ENCODE results near the gene TMEM120A. TPM values are rescaled to one million over a fixed set of nuclear protein-coding genes. Genes with fewer than 3 reads are reported as not detected.

The TMEM120A gene
- total RNA-seq, 1 donor from 2014 or later = 44.0 TPM

GRCh38 chr7:75960372-75960771 is 34.0 kb downstream of the TMEM120A start:
- intact Hi-C loops (cut with micrococcal nuclease) = no loop called here

DNA sequence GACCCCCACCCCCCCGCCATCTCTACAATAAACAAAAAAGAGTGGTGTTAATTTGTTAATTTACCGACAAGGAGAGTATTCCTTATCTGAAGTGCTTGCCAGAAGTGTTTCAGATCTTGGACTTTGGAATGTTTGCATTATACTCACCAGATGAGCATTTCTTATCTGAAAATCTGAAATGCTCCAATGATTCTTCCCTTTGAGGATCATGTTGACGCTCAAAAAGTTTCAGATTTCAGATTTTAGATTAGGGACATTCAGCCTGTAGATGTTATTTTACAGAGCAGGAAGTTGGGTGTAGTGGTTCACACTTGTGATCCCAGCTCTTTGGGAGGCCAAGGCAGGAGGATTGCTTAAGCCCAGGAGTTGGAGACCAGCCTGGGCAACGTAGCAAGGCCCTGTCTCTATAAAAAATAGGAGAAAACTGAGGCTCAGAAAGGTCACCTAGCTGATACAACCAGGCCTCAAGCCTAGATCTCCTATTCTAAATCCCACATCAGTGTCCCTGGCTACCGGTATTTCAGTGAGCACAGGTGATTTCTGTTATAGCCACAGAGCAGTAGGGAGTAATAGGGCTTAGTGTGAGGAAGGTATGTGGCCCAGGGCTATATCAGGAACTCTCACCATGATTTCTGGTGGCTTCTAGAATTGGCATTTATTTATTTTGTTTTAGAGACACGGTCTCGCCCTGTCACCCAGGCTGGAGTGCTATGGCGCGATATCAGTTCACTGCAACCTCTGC is 35.4 kb downstream of the TMEM120A start:
- intact Hi-C loops (cut with micrococcal nuclease) = no loop called here

GRCh38 chr7:75957021-75957736 is 37.2 kb downstream of the TMEM120A start:
- intact Hi-C loops (cut with micrococcal nuclease) = no loop called here

DNA sequence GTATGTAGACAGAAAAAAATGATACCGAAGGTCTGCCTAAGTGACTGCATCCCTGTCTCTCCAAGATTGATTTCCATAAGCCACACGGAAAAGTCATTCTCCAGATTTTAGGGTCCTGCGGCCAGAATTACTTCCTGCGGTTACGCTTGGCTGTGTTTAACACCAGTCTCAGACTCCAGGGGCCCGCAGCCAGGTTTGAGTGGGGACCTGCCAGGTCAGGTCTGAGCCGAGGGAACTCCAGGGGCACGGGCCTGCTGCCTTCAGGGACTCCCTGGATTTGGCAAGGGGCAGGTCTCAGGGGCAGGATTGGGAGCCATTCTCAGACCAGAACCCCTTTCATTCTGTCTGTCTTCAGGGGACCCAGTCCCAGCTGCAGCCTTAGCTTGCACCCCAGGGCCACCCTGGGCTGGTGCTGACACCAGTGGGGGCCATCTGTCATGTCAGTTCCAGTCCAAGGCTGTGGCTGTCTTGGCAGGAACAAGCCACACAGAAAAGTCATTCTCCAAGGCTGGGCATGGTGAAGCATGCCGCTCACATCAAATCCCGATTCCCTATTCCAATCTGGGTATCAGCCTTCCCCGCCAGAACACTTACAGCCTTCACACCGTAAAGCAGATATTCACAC is 39.0 kb downstream of the TMEM120A start:
- intact Hi-C loops (cut with micrococcal nuclease) = no loop called here

- intact Hi-C loops (cut with micrococcal nuclease) = no loop called here
Measured at GRCh38 chr7:75953931-75954330, 40.5 kb downstream of the TMEM120A start.

- intact Hi-C loops (cut with micrococcal nuclease) = no loop called here
Measured at GRCh38 chr7:75953431-75953830, 41.0 kb downstream of the TMEM120A start.

GRCh38 chr7:75951506-75951905 is 42.9 kb downstream of the TMEM120A start:
- intact Hi-C loops (cut with micrococcal nuclease) = no loop called here

- intact Hi-C loops (cut with micrococcal nuclease) = no loop called here
Measured at GRCh38 chr7:75950111-75950681, 44.2 kb downstream of the TMEM120A start.

DNA sequence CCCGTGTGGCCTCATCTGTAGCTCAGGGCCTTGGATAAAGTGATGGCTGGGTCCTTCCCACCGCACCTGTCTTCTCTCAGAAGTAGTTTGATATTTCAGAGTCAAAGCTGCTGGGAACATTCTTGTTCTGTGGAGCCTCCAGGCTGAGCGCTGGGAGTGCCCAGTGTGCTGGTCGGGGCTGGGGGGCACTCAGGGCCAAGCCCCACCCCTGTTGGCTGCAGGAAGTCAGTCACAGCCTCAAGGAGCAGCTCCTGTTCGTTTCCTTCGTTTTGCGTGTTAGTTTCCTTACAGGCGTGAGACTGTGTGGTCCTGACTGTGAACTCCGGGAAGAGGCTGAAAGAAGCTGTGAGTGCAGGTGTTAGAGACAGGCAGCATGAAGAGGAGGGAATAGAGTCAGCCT is 46.2 kb downstream of the TMEM120A start:
- intact Hi-C loops (cut with micrococcal nuclease) = no loop called here

GRCh38 chr7:75946207-75946855 is 48.1 kb downstream of the TMEM120A start:
- intact Hi-C loops (cut with micrococcal nuclease) = no loop called here

DNA sequence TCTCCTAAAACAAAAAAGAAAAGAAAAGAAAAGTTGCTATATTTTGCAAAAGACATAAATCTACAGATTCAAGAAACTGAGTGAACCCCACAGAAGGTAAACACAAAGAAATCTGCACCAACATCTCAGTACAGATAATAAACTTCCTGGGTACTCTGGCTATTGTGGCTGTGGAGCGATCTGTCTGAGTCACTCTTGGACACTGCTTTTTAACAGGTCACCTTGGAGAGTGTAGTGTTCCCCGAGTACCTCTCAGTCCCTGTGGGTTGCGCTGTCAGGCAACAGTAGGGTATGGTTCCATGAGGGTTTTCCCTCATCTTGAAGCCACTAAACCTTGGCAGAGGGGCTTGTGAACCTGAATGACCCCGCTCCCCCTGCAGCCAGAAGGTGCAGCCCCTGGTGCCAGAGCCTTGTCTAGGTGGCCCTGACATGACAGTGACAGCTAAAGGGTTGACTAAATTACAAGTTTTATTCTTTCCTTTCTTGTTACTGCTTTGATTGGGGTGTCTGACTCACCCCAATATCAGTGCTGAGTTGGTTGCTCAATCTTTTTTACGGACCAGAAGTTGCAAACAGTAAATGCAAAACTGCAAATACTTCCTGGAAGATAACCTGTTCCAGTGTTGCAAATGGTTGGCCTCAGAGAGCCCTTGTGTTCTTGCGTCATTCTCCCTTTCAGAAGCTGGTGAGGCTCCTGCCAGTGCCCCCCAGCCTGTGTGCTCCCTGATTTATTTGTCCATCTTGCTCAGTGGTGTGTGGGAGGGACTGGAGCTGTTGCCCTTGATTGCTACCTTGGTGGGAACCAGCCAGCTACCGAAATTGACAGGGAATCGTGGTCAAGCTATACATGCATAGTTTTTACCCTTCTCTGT is 48.9 kb downstream of the TMEM120A start:
- intact Hi-C loops (cut with micrococcal nuclease) = no loop called here

DNA sequence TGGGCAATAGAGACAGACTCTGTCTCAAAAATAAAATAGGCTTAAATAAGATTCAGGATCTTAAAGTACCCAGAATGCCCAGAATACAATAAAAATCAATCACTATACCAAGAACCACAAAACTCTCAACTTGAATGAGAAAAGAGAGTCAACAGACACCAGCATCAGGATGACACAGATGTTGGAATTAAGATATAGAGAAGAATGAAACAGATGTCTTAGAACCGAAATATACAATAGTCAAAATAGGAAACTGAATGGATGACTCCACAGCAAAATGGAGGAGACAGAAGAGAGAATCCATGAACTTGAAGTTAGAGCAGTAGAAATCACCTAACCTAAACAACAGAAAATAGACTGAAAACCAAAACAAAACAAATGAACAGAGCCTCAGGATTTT is 49.9 kb downstream of the TMEM120A start:
- intact Hi-C loops (cut with micrococcal nuclease) = no loop called here

- intact Hi-C loops (cut with micrococcal nuclease) = no loop called here
Measured at GRCh38 chr7:75943864-75944263, 50.5 kb downstream of the TMEM120A start.

- intact Hi-C loops (cut with micrococcal nuclease) = no loop called here
Measured at GRCh38 chr7:75938921-75939320, 55.5 kb downstream of the TMEM120A start.

DNA sequence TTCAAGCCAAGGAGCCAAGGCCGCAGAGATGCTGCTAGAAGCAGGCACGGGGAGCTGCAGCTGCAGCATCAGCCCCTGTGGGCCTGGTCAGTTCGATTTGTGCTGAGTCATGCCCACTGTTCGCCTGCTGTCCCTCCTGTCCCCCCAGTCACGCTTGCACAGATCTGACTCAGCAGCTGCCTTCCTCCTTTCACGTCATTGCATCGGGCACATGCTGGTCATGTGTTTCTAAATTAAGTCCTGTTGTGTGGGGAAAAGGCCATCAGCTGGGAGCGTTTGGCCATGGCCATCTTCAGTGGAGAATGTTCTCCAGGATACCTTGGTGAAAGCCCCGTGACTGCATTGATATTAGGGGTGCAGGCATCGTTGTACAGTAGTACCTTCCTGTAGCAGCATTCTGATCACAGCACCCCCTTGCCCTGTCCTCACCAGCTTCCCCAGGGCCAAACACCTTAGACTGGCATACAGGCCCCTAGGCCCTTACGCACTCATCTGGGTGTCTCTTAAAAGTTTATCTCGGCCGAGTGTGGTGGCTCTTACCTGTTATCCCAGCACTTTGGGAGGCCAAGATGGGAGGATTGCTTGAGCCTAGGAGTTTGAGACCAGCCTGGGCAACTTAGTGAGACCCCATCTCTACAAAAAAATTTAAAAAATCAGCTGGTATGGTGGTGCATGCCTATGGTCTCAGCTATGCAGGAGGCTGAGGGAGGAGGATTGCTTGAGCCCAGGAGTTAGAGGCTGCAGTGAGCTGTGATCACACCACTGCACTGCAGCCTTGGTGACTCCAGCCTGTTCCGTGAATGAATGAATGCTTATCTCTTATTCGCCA is 56.2 kb downstream of the TMEM120A start:
- intact Hi-C loops (cut with micrococcal nuclease) = no loop called here

Other genes with a start within 250 kb of the TMEM120A start
- not detected in 2 replicates for gene CCL26, start 222.4 kb downstream of the TMEM120A start, total RNA-seq
- gene CCL24, start 180.8 kb downstream of the TMEM120A start, total RNA-seq = not detected in 2 replicates
- gene RHBDD2, start 115.6 kb downstream of the TMEM120A start, total RNA-seq = 41.4 and 43.5 TPM in 2 replicates
- gene POR, start 79.4 kb downstream of the TMEM120A start, total RNA-seq = 78.0 and 78.2 TPM in 2 replicates
- gene STYXL1, start 53.4 kb upstream of the TMEM120A start, total RNA-seq = 33.5 and 34.1 TPM in 2 replicates
- 176 and 185 TPM in 2 replicates for gene MDH2, start 53.5 kb upstream of the TMEM120A start, total RNA-seq
- 0.29 TPM in 1 of 2 replicates, not detected in the other for gene SRRM3, start 207.3 kb upstream of the TMEM120A start, total RNA-seq

All from T-helper 1 cell treated with Interleukin-12 subunit alpha and Interleukin-12 subunit beta and Interleukin-4 antibody, amounts not matched to agents 30 ng/mL and 1 ng/mL, for 36 hours (primary cell).